Retinal pigment epithelial cell (primary cell): ENCODE results near the gene PNLIPRP3.

ENCODE experiments used
- DNase-seq: peaks from one replicate; pipeline ENCODE4 v3.0.0-alpha.2; 2010; ENCODE audit warnings: low read depth
- H3K4me3 ChIP-seq: 2 replicates; pipeline ENCODE4 v1.5.1; 2011; ENCODE audit warnings: mild to moderate bottlenecking, low read length, control low read depth, moderate library complexity
- CTCF ChIP-seq: conservative IDR thresholded peaks from 2 replicates; pipeline ENCODE4 v1.5.1; 2011; ENCODE audit warnings: low read depth, low read length, control low read depth, inconsistent platforms

The PNLIPRP3 gene

GRCh38 chr10:116504786-116505185, 77.1 kb downstream of the PNLIPRP3 start:
- no peak for DNase-seq
- no peak overlapping the region for H3K4me3 ChIP-seq
- TF ChIP-seq CTCF = no peak

GRCh38 chr10:116510565-116510964, 82.9 kb downstream of the PNLIPRP3 start:
- no peak for TF ChIP-seq CTCF
- H3K4me3 ChIP-seq = no peak overlapping the region
- no peak for DNase-seq

GRCh38 chr10:116511365-116511764, 83.7 kb downstream of the PNLIPRP3 start:
- no peak overlapping the region for H3K4me3 ChIP-seq
- no peak for DNase-seq
- TF ChIP-seq CTCF = no peak

- DNase-seq = peak; percentile 14
- no peak overlapping the region for H3K4me3 ChIP-seq
- peak; percentile 88 for TF ChIP-seq CTCF
Measured at GRCh38 chr10:116521424-116522290, 94.0 kb downstream of the PNLIPRP3 start.

- H3K4me3 ChIP-seq = no peak overlapping the region
- DNase-seq = no peak
- TF ChIP-seq CTCF = no peak
Measured at GRCh38 chr10:116522803-116523381, 95.2 kb downstream of the PNLIPRP3 start.

- no peak overlapping the region for H3K4me3 ChIP-seq
- no peak for TF ChIP-seq CTCF
- no peak for DNase-seq
Measured at GRCh38 chr10:116524736-116525135, 97.1 kb downstream of the PNLIPRP3 start.

DNA sequence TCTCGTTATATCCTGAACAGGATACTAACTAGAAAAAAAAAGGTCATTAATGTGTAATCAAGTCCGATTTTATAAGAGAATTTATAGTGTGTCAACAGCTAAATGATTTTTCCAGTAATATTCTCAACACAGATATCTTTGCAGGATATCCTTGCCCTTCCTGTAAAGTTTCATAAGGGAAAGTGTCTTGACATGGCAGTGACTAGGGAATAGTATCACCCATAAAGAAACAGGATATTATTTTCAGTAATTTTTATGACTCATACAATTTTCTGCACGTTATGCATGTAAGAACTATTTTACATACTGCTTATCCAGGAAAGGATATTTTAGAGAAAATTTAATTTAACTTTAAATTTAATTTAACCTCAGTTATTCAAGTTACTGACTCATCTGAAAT, 98.6 kb downstream of the PNLIPRP3 start:
- no peak overlapping the region for H3K4me3 ChIP-seq
- TF ChIP-seq CTCF = no peak
- DNase-seq = no peak
